GM18867 (cell line): ENCODE results near the gene RNF220.

ENCODE experiments used
- ATAC-seq: cut with Tn5 transposase; IDR thresholded peaks from one replicate; pipeline ENCODE4 v1.9.1; 2021; ENCODE audit warnings: mild to moderate bottlenecking, moderate library complexity; ENCODE audit not compliant: unreplicated experiment

The RNF220 gene

DNA sequence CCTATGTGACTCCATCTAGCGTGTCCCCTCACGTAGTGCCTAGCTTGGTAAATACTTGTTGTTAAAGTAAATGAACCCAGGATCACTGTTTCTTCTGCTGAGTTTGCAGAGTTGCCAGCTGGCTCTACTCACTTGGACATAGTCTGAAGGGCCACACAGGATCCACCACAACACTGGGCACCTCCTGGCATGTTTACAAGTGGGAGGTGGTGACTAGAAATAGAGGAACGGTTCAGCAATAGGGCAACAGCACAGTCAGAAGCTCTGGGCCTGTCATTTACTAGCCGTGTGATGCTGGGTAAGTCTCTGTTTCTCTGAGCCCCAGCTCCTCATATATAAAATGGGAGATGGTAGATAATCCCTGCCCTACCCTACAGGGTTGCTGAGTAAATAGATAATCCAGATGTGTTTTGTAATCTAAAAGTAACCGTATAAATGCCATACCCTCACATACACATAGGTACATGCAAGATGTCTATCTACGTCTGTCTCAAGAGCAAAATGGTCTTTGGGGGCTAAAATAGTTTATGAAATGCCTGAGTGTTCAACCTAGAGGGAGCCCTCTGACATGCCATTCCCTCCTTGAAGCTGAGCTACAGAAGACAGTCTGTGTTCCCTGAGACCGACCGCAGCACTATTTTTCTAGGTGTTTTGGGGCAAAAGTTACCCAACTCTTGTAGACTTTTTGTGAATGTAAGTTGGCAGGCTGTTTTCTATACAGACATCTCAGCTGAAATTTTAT is 20.5 kb downstream of the RNF220 start:
- ATAC-seq = no peak

DNA sequence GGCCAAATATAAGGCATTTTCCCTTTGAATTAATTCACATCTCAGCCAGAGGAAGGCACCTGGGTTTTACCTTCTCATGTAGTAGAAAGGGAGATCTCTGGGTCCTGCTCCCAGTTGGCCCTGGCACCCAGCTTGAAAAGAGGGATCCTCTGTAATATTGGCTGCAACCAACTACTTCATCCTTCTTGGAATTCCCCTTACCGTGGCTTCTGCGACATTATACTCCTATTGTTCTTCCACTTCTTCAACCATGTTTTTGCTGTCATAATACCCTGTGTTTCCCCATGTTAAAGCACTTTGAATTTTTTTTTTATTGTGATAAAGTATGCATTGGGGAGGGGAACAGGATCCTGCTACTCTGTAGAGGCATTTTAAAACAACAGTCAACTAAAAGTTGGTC is 26.8 kb downstream of the RNF220 start:
- no peak for ATAC-seq

GRCh38 chr1:44433209-44433608 is 28.2 kb downstream of the RNF220 start:
- no peak for ATAC-seq

DNA sequence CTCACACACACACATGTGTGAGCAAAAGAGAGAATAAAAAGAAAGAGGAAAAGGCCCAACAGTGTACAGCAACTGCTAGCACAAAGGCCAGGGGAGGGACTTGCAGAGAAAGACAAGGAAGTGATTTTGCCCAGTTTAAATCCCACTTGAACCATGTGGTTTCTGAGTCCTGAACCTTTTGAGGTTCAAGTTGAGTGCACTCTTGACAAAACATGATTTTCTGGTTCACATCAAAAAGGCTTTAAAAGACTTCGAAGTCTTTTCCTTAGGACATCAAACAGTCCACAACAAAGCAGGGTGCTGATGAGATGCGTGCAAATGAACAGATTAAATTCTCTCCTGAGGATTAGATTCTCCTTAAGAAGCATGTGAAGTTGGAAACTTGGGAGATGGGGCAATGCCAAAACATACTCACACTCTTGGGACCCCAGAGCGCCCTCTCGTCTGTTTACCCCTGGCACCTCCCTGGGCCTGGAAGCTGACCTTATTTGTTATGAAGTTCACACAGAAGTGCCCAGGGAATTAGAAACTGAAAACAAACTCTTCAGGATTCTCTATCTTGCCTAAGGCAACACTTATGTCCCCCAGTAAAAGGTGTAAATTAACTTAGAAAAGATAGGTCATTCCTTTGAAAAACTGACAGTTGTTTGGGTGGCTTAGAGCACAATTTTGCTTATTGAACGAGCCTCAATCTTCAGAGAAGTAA is 31.5 kb downstream of the RNF220 start:
- ATAC-seq = no peak

GRCh38 chr1:44437107-44437716 is 32.2 kb downstream of the RNF220 start:
- no peak for ATAC-seq

DNA sequence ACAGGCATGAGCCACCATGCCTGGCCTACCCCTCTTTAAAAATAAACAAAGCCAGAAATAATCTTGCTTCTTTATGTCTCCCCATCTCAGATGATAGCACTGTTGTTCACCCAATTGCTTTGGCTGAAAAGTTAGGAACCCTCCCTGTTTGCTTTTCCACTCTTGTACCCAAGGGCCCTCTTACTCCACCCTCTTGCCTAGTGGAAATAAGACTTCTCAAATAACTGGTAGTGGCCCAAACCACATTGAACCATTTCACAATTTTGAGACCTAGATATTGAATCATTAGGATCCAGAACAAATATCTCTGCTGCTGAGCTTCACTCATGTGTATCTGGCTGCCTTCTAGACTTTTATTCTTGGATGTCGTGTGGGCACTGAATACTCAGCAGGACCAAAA is 37.7 kb downstream of the RNF220 start:
- ATAC-seq = no peak

DNA sequence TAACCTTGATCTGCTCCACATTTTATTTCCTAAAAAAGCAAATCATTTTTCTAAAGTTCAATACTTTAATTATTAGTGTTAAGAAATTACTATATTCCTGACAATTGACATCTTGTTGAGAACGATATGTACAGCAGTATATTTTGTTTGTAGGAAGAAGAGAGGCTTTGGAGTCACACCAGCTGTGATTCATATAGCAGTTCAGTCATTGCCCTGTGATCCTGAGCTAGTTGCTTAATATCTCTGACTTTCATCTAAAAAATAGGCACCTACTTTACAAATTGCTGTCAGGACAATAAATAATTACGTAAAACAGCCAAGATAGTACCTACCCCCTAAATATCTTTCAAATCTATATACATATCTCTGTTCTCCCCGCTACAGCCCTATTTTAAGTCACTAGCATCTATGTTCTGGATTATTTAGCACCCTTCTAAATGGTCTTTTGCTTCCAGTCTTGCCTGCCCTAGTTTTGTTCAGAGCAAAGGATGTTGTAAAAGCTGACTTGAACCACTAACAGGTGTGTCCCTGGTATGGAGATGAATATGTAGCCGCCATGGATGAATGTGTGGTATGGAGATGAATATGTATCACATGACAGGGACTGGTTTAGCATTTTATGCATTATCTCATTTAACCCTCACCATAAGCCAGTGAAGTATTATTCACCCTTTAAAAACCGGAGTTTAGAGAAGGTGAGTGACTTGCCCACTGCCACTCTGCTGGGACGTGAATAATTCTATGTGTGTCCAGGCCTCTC is 42.2 kb downstream of the RNF220 start:
- ATAC-seq = no peak

DNA sequence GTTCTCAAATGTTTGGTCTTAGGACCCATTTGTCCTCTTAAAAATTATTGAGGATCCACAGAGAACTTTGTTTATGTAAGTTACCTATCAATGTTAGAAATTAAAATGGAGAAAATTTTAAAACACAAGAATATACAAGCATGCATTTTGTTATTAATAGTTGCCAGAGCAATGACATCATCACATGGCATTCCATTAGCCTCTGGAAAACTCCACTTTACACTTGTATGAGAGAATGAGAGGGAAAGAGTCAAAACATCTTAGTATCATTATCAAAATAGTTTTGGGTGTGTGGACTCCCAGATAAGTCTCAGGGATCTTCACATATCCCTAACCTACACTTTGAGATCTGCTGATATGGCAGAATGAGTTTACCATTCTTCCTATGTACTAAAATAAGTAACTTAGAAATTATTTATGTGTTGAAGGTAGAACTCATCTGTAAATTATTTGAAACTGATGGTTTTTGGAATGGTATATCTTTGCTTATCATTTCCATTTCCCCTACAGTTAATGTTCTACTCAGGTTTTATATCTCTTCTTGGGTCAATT is 48.8 kb downstream of the RNF220 start:
- ATAC-seq = no peak

GRCh38 chr1:44454704-44455103 is 49.6 kb downstream of the RNF220 start:
- no peak for ATAC-seq

DNA sequence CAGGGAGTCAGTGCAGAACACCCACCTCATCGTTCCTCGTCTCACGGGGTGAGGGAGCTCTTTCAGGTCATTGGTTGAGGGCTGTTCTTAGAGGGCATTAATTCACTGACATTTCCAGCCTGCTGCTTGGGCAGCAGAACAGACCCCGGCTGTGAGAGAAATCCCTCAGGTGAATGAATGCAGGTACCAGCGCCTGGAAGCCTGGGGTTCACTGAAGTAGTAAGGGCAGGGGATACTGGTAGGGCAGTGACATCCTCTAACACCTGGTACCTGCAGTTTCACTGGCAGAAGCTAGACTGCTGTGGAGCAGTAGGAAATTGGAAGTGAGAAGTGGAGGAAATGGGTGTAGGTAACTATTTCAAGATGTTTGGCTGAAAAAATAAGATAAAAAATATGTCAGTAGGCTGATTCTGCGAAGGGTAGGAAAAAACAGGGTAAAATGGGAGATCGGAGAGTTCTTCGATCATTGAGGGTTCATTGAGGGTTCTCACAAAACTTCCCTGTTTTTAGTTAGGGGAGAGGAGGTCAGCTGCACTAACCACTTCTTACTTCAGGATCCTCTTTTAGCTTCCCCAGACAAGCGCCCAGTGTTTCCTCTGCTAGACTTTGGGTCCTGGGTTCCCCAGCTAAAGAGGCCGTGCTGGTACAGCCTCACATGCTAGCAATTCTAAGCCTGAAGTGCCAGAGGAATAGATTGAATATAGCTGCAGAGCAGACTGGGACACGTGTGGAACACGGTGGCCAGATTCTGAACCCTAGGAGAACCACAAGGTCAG is 55.2 kb downstream of the RNF220 start:
- ATAC-seq = no peak

GRCh38 chr1:44464361-44464760 is 59.3 kb downstream of the RNF220 start:
- no peak for ATAC-seq

DNA sequence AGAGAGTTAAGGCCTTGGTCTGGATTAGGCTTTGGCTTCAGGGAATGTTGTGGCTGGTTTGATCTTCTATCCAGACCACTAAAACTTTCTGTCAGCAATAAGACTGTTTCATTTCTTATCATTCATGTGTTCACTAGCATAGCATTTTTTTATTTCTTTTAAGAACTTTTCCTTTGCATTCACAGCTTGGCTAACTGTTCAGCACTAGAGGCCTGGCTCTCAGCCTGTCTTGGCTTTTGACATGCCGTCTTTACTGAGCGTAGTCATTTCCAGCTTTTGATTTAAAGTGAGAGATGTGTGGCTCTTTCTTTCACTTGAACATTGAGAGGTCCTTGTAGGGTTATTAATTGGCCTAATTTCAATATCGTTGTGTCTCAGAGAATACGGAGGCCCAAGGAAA is 62.5 kb downstream of the RNF220 start:
- no peak for ATAC-seq

- ATAC-seq = no peak
Measured at GRCh38 chr1:44471911-44472453, 66.9 kb downstream of the RNF220 start.

DNA sequence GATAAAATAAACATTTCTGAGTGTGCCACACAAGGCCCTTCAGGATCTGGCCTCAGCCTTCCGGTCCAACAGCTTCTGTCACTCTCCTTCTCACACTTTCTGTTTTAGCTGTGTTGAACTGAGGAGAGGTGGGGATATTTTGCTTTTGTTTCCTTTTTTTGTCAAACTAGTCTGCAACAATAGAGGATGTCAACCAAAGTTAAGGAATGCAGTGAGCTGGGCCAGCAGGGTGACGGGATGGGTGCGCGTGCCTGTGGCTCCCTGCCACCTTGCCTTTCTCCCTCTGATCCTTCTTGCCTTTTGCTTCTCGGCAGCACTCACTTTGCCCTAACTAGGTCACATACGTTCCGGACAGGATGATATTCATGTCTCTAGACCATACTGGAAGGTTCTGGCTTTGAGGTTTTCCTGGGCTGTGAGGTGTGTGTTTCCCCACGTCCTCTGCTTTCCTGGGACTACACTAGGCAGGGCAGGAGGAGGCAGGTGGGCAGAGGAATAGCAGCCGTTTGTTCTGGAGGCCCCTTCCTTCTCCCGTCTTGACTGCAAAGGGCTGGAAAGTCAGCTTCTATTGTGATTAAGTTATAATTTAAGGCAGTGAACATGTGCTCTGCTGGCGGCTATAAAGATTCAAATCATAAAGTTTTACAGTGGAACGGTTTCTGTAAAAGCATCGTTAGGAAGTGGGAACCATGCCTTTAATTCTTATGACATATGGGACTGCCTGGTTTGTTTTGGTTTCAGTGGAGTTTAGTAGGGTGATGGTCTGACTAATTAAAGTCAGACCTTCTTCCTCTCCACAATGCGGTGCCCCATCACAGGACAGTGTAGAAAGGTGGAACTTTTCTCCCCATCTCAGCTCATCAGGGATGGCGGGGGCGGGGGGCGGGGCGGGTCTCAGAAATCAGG is 67.8 kb downstream of the RNF220 start:
- ATAC-seq = no peak

GRCh38 chr1:44476891-44477290 is 71.8 kb downstream of the RNF220 start:
- no peak for ATAC-seq

DNA sequence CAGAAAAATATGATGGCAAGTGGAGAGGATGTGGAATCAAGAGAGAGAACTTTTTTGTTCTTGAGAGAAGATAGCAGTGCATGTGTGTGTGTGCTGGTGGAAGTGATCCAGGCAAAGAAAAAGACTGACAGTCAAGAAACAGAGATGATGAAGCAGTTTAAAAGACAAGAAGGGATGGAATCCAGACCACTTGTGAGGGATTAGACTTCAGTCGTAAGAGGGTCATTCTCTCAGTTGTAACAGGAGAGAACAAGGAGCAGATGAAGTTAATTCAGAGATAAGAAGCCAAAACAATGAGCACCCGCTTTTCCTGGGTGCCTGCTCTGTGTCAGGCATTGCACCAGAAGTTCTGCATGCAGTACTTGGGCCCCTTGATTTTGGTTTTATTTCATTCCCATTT is 76.6 kb downstream of the RNF220 start:
- ATAC-seq = no peak

GRCh38 chr1:44483089-44483874 is 78.2 kb downstream of the RNF220 start:
- no peak for ATAC-seq

- ATAC-seq = no peak
Measured at GRCh38 chr1:44484155-44484688, 79.2 kb downstream of the RNF220 start.
